Kidney (tissue), 14 donors: ENCODE measurements around the gene BCLAF1. TPM values are rescaled to one million over a fixed set of nuclear protein-coding genes. Genes with fewer than 3 reads are reported as not detected.

ENCODE experiments used
- DNase-seq, 5 donors: peaks; one replicate each; pipeline ENCODE4 v3.0.0-alpha.2; 2013 to 2020
- FAIRE-seq: peaks from 2 replicates; lab custom pipeline; 2012; peaks lifted over from hg19 to GRCh38; lab: Jason Lieb, UNC
- H3K27ac ChIP-seq, 2 donors: one replicate each; pipeline ENCODE4 v1.7.0; 2013; ENCODE audit warnings: low read depth in 2 of 2, low read length in 2 of 2, inconsistent platforms in 1 of 2
- H3K27me3 ChIP-seq: one replicate; pipeline ENCODE4 v1.7.1; 2013; ENCODE audit warnings: low read length, inconsistent platforms; ENCODE audit not compliant: control insufficient read depth, insufficient read depth
- H3K36me3 ChIP-seq, 3 donors: one replicate each; pipeline versions ENCODE4 v1.7.0 to v1.7.1; 2013; ENCODE audit warnings: low read length in 3 of 3, control low read depth in 1 of 3, inconsistent platforms in 1 of 3; ENCODE audit not compliant: insufficient read depth in 3 of 3, control insufficient read depth in 2 of 3
- H3K4me1 ChIP-seq, 3 donors: one replicate each; pipeline versions ENCODE4 v1.7.0 to v1.7.1; 2013; ENCODE audit warnings: low read length in 3 of 3, inconsistent platforms in 1 of 3, low read depth in 1 of 3; ENCODE audit not compliant: control insufficient read depth in 2 of 3, insufficient read depth in 2 of 3
- H3K4me3 ChIP-seq, 3 donors: one replicate each; pipeline versions ENCODE4 v1.7.0 to v1.8.1; 2013; ENCODE audit warnings: low read length in 3 of 3, control low read depth in 1 of 3, inconsistent platforms in 1 of 3
- H3K9ac ChIP-seq, 3 donors: one replicate each; pipeline versions ENCODE4 v1.7.0 to v1.7.1; 2013; ENCODE audit warnings: low read length in 3 of 3, control low read depth in 1 of 3, inconsistent platforms in 1 of 3
- H3K9me3 ChIP-seq, 3 donors: one replicate each; pipeline versions ENCODE4 v1.7.0 to v1.7.1; 2013; ENCODE audit warnings: low read length in 3 of 3, control low read depth in 1 of 3, inconsistent platforms in 1 of 3; ENCODE audit not compliant: control insufficient read depth in 2 of 3, insufficient read depth in 1 of 3
- intact Hi-C: fragments of 100-400 bp; cut with DNase I; formaldehyde crosslinking; loops from one replicate; pipeline ENCODE4 v1.11.1; 2022
- polyA plus RNA-seq: library from polyadenylated mRNA; stranded (reverse); fragments of 350-450 nt; fragmentation: Illumina TruSeq; extraction: RNeasy Lipid Tissue Mini Kit (QIAGEN cat#74804); gene quantifications from one replicate; pipeline ENCODE4 v1.2.3, GENCODE V29; 2014; ENCODE audit warnings: low read depth, low replicate concordance; ENCODE audit not compliant: insufficient read depth
- total RNA-seq: library from RNA; stranded (reverse); fragmentation: NEBNext Ultra II Directional; extraction: Animal tissue kit (Norgen Biotek cat#: 25700); gene quantifications from one replicate; pipeline ENCODE4 v1.2.1, GENCODE V29; 2021
- TF ChIP-seq, protein P1 (sequence below): IDR thresholded peaks from 3 replicates; pipeline ENCODE4 v1.5.1; 2012; ENCODE audit warnings: mild to moderate bottlenecking, moderate library complexity, borderline replicate concordance; ENCODE audit not compliant: insufficient read depth; ENCODE audit errors: extremely low read depth
- donor health status: control.
- donor health status: control.
- donor health status: control.
- donor health status: control.
- donor health status: control.
- donor health status: DM: yes; HTN: yes; CAD: no.
- donor health status: Normal renal cell carcinoma (clear cell type).

BCLAF1 gene
- total and polyA plus RNA-seq, 2 donors from 2014 or later, result 18.3 to 132 TPM

GRCh38 chr6:136319732-136320131 is 30.1 kb upstream of the BCLAF1 start:
- H3K27ac ChIP-seq, result no peak overlapping the region
- no peaks in the 10 kb centered on the region for H3K4me1 ChIP-seq
- intact Hi-C loops, result no loop called here
- DNase-seq, result no peak
- no peaks in the 10 kb centered on the region for H3K27me3 ChIP-seq
- H3K36me3 ChIP-seq, result no peaks in the 10 kb centered on the region
- H3K9ac ChIP-seq, result no peak overlapping the region
- no peak overlapping the region for H3K4me3 ChIP-seq
- no peaks in the 10 kb centered on the region for H3K9me3 ChIP-seq
- no peak for FAIRE-seq
- TF ChIP-seq, protein P1, sequence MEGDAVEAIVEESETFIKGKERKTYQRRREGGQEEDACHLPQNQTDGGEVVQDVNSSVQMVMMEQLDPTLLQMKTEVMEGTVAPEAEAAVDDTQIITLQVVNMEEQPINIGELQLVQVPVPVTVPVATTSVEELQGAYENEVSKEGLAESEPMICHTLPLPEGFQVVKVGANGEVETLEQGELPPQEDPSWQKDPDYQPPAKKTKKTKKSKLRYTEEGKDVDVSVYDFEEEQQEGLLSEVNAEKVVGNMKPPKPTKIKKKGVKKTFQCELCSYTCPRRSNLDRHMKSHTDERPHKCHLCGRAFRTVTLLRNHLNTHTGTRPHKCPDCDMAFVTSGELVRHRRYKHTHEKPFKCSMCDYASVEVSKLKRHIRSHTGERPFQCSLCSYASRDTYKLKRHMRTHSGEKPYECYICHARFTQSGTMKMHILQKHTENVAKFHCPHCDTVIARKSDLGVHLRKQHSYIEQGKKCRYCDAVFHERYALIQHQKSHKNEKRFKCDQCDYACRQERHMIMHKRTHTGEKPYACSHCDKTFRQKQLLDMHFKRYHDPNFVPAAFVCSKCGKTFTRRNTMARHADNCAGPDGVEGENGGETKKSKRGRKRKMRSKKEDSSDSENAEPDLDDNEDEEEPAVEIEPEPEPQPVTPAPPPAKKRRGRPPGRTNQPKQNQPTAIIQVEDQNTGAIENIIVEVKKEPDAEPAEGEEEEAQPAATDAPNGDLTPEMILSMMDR, result no peak

DNA sequence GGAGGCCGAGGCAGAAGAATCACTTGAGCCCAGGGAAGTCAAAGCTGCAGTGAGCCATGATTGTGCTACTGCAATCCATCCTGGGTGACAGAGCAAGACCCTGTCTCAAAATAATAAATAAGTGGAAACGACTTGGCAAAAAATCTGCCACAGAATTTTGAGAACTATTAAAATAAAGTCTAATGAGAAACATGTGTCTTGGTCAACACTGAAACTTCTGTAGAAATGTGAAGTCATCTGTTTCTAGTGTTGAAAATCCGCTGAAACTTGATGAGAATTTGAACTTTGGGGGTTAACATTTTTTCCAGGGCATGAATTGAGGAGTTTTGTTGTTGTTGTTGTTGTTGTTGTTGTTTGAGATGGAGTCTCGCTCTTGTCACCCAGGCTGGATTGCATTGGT is 29.0 kb upstream of the BCLAF1 start:
- Histone ChIP-seq H3K4me3 (no peak overlapping the region), H3K27ac (no peak overlapping the region), H3K36me3 (no peaks in the 10 kb centered on the region), H3K9ac (no peak overlapping the region), H3K27me3 (no peaks in the 10 kb centered on the region), H3K9me3 (no peaks in the 10 kb centered on the region), H3K4me1 (no peaks in the 10 kb centered on the region)
- intact Hi-C loops, result no loop called here
- DNase-seq (no peak), FAIRE-seq (no peak)
- TF ChIP-seq, protein P1, result no peak

- H3K9ac ChIP-seq, result no peak overlapping the region
- FAIRE-seq (no peak), DNase-seq (no peak)
- H3K4me3 ChIP-seq, result no peak overlapping the region
- intact Hi-C loops, result no loop called here
- no peak overlapping the region for H3K27ac ChIP-seq
- no peaks in the 10 kb centered on the region for H3K36me3 ChIP-seq
- no peaks in the 10 kb centered on the region for H3K9me3 ChIP-seq
- TF ChIP-seq, protein P1, result no peak
- H3K27me3 ChIP-seq, result no peaks in the 10 kb centered on the region
- H3K4me1 ChIP-seq, result no peaks in the 10 kb centered on the region
Measured at GRCh38 chr6:136317971-136318370, 28.3 kb upstream of the BCLAF1 start.
